ENCODE data around the gene TMEM80.

- no peak for TF ChIP-seq EP300 (IDR thresholded peaks at IDR 0.05)
- TF ChIP-seq POLR2A (IDR thresholded peaks at IDR 0.05) = no peak
- TF ChIP-seq CTCF (IDR thresholded peaks at IDR 0.05) = no peak
Measured at GRCh38 chr11:693887-694562, 1.6 kb upstream of the TMEM80 start.

All from tibial nerve (tissue), 4 donors.